Activated CD8-positive, alpha-beta T cell treated with anti-CD3 and anti-CD28 coated beads for 36 hours (primary cell): ENCODE results near the gene ZFAND6. TPM values are rescaled to one million over a fixed set of nuclear protein-coding genes. Genes with fewer than 3 reads are reported as not detected.

Experiments
- ATAC-seq: fragments of 200-7000 bp; cut with Tn5 transposase; one replicate; pipeline ENCODE4 v1.10.0; 2021; ENCODE audit warnings: mild to moderate bottlenecking, moderate library complexity
- CTCF ChIA-PET: fragments of 350-600 bp; sonication (Branson Sonifier 250); formaldehyde crosslinking; loops from one replicate; lab custom pipeline; 2021; ENCODE audit warnings: antibody characterized with exemption; lab: Charles Lee
- POLR2A ChIA-PET: fragments of 350-600 bp; sonication (Branson Sonifier 250); formaldehyde crosslinking; loops from one replicate; lab custom pipeline; 2021; ENCODE audit warnings: antibody characterized with exemption; lab: Charles Lee
- DNase-seq: peaks from one replicate; pipeline ENCODE4 v3.0.0-alpha.2; 2020
- H3K27ac Mint-ChIP-seq: one replicate; pipeline ENCODE4 v1.8.0; 2021; ENCODE audit warnings: mild to moderate bottlenecking, mixed read lengths
- H3K27me3 Mint-ChIP-seq: one replicate; pipeline ENCODE4 v1.8.0; 2021; ENCODE audit warnings: mixed read lengths
- H3K36me3 Mint-ChIP-seq: one replicate; pipeline ENCODE4 v1.8.0; 2021; ENCODE audit warnings: low read depth, mixed read lengths
- H3K4me1 Mint-ChIP-seq: one replicate; pipeline ENCODE4 v1.8.0; 2021; ENCODE audit warnings: low read depth, mixed read lengths
- H3K4me3 Mint-ChIP-seq: one replicate; pipeline ENCODE4 v1.8.0; 2021; ENCODE audit warnings: mild to moderate bottlenecking, moderate library complexity, mixed read lengths
- H3K9me3 Mint-ChIP-seq: one replicate; pipeline ENCODE4 v1.8.0; 2021; ENCODE audit warnings: mixed read lengths
- intact Hi-C: fragments of 100-400 bp; cut with micrococcal nuclease; formaldehyde crosslinking; loops from one replicate; pipeline ENCODE4 v1.10.0; 2022
- total RNA-seq, 2 experiments: library from RNA; stranded (reverse); gene quantifications; one replicate each; pipeline ENCODE4 v1.2.3, GENCODE V29; 2021
- TF ChIP-seq, protein P1 (sequence below): fragments of 200-600 bp; IDR thresholded peaks from one replicate; pipeline ENCODE4 v1.8.0; 2022; ENCODE audit warnings: antibody characterized with exemption, mild to moderate bottlenecking

Gene ZFAND6
- total RNA-seq, 2 experiments from 2014 or later, result 29.6 to 30.7 TPM

DNA sequence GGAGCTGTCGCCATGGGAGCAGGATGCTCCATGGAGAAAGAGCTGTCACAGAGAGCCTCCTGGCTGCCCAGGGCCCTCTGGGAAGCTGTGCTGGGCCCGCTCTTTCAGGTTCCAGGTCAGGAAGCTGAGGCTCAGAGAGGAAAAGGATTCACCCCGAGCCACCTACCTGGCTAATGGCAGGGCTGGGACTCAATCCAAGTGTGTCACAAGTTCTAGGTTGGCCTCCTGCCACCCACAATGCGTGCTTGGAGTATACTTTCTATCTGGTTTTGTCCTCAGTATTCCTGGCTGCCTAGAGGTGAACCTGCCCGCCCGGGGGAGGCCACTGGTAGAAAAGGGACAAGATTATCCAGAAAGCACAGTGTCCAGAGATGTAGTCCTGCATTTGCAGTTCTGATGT, 117.0 kb downstream of the ZFAND6 start:
- DNase-seq (no peak), ATAC-seq (no peak)
- no peaks in the 10 kb centered on the region for H3K4me1 Mint-ChIP-seq
- intact Hi-C loops, result no loop called here
- no peaks in the 10 kb centered on the region for H3K27me3 Mint-ChIP-seq
- H3K27ac Mint-ChIP-seq, result no peak overlapping the region
- TF ChIP-seq, protein P1, sequence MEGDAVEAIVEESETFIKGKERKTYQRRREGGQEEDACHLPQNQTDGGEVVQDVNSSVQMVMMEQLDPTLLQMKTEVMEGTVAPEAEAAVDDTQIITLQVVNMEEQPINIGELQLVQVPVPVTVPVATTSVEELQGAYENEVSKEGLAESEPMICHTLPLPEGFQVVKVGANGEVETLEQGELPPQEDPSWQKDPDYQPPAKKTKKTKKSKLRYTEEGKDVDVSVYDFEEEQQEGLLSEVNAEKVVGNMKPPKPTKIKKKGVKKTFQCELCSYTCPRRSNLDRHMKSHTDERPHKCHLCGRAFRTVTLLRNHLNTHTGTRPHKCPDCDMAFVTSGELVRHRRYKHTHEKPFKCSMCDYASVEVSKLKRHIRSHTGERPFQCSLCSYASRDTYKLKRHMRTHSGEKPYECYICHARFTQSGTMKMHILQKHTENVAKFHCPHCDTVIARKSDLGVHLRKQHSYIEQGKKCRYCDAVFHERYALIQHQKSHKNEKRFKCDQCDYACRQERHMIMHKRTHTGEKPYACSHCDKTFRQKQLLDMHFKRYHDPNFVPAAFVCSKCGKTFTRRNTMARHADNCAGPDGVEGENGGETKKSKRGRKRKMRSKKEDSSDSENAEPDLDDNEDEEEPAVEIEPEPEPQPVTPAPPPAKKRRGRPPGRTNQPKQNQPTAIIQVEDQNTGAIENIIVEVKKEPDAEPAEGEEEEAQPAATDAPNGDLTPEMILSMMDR, result no peak
- H3K9me3 Mint-ChIP-seq, result no peaks in the 10 kb centered on the region
- H3K4me3 Mint-ChIP-seq, result no peak overlapping the region
- peaks cover 26% of the 10 kb centered on the region for H3K36me3 Mint-ChIP-seq
- CTCF ChIA-PET, result no interaction called here
- POLR2A ChIA-PET, result interaction anchor here (0.6 kb wide), 1 partner anchor 817 kb away, joined by 3 read pairs; no protein-coding TSS in a partner anchor

DNA sequence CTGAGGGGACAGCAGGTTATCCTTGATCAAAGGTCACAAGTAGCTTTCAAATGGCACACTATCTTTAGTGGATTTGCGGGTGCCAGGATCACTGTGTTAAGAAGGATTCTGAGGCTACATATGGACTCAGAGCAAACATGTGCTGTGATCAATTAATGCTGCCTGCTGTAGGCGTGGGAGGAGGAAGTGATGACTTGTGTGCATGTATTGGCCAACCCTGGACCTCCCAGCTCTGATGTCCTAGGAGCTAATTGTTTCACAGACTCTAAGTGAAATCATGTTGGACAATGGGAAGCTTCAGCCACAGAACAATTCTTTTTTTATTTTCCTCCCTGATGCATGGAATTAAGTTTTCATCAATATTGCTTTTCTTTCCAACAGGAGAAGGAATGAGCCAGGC, 117.7 kb downstream of the ZFAND6 start:
- CTCF ChIA-PET, result no interaction called here
- no peak for ATAC-seq
- intact Hi-C loops, result no loop called here

DNA sequence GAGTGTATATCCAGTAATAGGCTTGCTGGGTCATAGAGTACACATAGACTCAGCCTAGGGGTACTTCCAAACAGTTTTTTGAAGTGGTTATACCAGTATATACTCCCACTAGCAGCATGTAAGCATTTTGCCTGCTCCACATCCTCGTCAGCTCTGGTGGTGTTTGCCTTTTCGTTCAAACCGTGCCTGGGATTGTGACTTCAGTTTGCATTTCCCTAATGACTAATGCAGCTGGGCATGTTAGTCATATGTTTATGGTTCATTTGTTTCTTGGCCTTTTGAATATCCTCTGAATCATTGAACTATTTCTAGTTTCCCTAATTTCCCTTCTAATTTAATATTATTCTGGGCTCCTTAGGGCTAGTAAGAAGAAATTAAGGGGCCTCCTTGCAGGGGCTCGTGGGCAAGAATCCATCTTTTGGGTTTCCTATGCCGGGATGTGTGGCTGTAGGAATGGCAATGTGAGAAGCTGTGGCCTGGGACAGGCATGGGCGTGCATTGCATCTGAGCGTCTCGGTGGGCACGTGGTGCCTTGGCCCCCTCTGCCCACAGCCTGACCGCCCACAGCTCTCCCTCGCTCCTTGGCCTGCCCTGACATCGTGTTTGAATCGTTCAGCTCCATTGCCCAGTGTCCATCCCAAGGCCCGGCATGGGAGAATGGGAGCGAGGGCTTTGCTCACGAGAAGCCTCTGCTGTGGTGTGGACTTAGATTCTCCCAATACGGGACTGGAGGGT, 119.7 kb downstream of the ZFAND6 start:
- ChIA-PET POLR2A (no interaction called here), CTCF (no interaction called here)

More for the DNA sequence above, 117.7 kb downstream of the ZFAND6 start:
- DNase-seq, result no peak
- no peak overlapping the region for H3K4me3 Mint-ChIP-seq
- no peaks in the 10 kb centered on the region for H3K9me3 Mint-ChIP-seq
- H3K36me3 Mint-ChIP-seq, result peaks cover 25% of the 10 kb centered on the region
- H3K27me3 Mint-ChIP-seq, result no peaks in the 10 kb centered on the region
- POLR2A ChIA-PET, result no interaction called here
- TF ChIP-seq, protein P1, result no peak
- no peaks in the 10 kb centered on the region for H3K4me1 Mint-ChIP-seq
- H3K27ac Mint-ChIP-seq, result no peak overlapping the region

DNA sequence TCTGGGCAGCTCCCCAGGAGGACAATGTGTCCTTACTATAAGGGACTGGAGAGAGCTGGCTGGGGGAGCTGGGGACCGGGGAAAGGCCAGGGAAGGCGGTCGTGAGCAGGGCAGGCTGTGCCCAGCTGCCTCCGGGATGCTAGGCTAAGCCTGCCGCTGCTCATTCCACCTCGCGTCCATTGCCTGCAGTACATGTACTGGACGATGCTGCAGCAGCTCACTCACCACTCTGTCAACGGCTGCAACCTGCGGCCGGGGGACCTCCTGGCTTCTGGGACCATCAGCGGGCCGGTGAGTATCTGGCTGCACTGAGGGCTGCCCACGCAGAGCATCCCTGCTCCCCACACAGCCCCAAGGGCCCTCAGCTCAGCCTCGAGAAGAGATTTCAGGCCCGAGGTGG, 120.5 kb downstream of the ZFAND6 start:
- intact Hi-C loops, result no loop called here
- ChIA-PET CTCF (no interaction called here), POLR2A (no interaction called here)
- Mint-ChIP-seq H3K9me3 (no peaks in the 10 kb centered on the region), H3K27me3 (no peaks in the 10 kb centered on the region), H3K36me3 (peaks cover 34% of the 10 kb centered on the region), H3K4me1 (no peaks in the 10 kb centered on the region), H3K27ac (no peak overlapping the region), H3K4me3 (no peak overlapping the region)
- DNase-seq (no peak), ATAC-seq (no peak)
- TF ChIP-seq, protein P1, result no peak

More for the DNA sequence above, 119.7 kb downstream of the ZFAND6 start:
- H3K27ac Mint-ChIP-seq, result no peak overlapping the region
- ATAC-seq (no peak), DNase-seq (no peak)
- H3K27me3 Mint-ChIP-seq, result no peaks in the 10 kb centered on the region
- TF ChIP-seq, protein P1, result no peak
- H3K9me3 Mint-ChIP-seq, result no peaks in the 10 kb centered on the region
- intact Hi-C loops, result no loop called here
- peaks cover 31% of the 10 kb centered on the region for H3K36me3 Mint-ChIP-seq
- H3K4me3 Mint-ChIP-seq, result no peak overlapping the region
- no peaks in the 10 kb centered on the region for H3K4me1 Mint-ChIP-seq

DNA sequence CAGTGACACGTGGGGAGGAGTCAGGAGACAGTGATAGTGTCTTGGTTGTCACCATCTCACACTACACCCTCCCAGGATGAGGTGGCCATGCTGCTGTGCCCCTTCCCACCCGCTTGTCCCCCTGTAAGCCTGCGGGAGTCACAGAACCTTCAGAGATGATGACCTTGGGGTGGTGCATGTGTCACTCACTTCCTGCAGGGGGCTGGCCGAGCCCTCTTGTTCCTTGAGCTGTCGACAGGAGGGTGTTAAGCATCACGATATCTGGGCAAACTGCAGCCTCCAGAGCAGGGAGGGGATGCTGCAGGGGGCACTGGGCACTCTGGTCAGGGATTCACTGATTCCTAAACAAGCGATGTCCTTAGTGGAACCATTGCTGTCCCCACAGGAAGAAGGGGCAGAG, 121.0 kb downstream of the ZFAND6 start:
- intact Hi-C loops, result no loop called here
- Mint-ChIP-seq H3K4me3 (no peak overlapping the region), H3K4me1 (no peaks in the 10 kb centered on the region), H3K36me3 (peaks cover 40% of the 10 kb centered on the region), H3K9me3 (no peaks in the 10 kb centered on the region), H3K27me3 (no peaks in the 10 kb centered on the region), H3K27ac (no peak overlapping the region)
- ChIA-PET POLR2A (no interaction called here), CTCF (no interaction called here)
- no peak for DNase-seq
- TF ChIP-seq, protein P1, result no peak
- ATAC-seq, result no peak
